Glutamatergic neuron (in vitro differentiated cells): ENCODE measurements around the gene LMO7. TPM values are rescaled to one million over a fixed set of nuclear protein-coding genes. Genes with fewer than 3 reads are reported as not detected.

Experiments
- DNase-seq: peaks from one replicate; pipeline ENCODE4 v3.0.0; 2022
- H3K27ac Mint-ChIP-seq: one replicate; pipeline ENCODE4 v1.8.0; 2020; ENCODE audit warnings: mild to moderate bottlenecking, mixed read lengths, inconsistent platforms; ENCODE audit not compliant: unreplicated experiment
- H3K27me3 Mint-ChIP-seq: one replicate; pipeline ENCODE4 v1.8.0; 2020; ENCODE audit warnings: mild to moderate bottlenecking, moderate library complexity, mixed read lengths, inconsistent platforms; ENCODE audit not compliant: unreplicated experiment
- H3K36me3 Mint-ChIP-seq: one replicate; pipeline ENCODE4 v1.8.0; 2020; ENCODE audit warnings: mild to moderate bottlenecking, mixed read lengths, inconsistent platforms; ENCODE audit not compliant: unreplicated experiment
- H3K4me1 Mint-ChIP-seq: one replicate; pipeline ENCODE4 v1.8.0; 2020; ENCODE audit warnings: mild to moderate bottlenecking, low read depth, mixed read lengths, inconsistent platforms; ENCODE audit not compliant: unreplicated experiment
- H3K4me3 Mint-ChIP-seq: one replicate; pipeline ENCODE4 v1.8.0; 2020; ENCODE audit warnings: mild to moderate bottlenecking, mixed read lengths, inconsistent platforms; ENCODE audit not compliant: unreplicated experiment
- H3K9me3 Mint-ChIP-seq: one replicate; pipeline ENCODE4 v1.8.0; 2020; ENCODE audit warnings: mild to moderate bottlenecking, moderate library complexity, mixed read lengths, inconsistent platforms; ENCODE audit not compliant: unreplicated experiment
- CTCF ChIP-seq: fragments of 200-600 bp; sonication (generic); IDR thresholded peaks from one replicate; pipeline ENCODE4 v1.5.0; 2021; ENCODE audit not compliant: partially characterized antibody, unreplicated experiment
- total RNA-seq: library from RNA; stranded (reverse); fragmentation: NEBNext Ultra II Directional; extraction: Animal tissue kit (Norgen Biotek cat#: 25700); gene quantifications from one replicate; pipeline ENCODE4 v1.2.1, GENCODE V29; 2021; ENCODE audit not compliant: unreplicated experiment

Gene LMO7
- total RNA-seq, 1 donor from 2014 or later, result 5.0 TPM

DNA sequence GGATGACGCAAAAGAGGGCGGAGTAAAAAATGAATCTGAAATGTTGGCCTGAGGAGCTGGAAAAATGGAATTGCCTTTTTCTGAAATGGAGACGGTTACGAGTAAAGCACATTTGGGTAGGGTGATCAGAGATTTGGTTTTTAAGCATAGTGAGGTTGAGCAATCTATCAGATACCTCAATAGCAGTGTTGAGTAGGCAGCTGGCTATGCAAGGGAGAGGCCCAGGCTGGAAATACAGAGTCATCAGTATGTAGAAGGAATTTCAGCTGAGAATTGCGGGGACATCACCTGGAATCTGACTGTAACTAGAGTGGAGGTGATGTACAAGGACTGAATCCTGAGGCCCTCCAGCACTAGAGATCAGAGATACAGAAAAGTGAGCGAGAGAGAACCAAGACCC is 224.8 kb downstream of the LMO7 start:
- no peak overlapping the region for H3K4me3 Mint-ChIP-seq
- no peaks in the 10 kb centered on the region for H3K36me3 Mint-ChIP-seq
- H3K27ac Mint-ChIP-seq, result no peak overlapping the region
- H3K27me3 Mint-ChIP-seq, result no peaks in the 10 kb centered on the region
- H3K9me3 Mint-ChIP-seq, result peaks cover 2% of the 10 kb centered on the region
- H3K4me1 Mint-ChIP-seq, result no peaks in the 10 kb centered on the region
- TF ChIP-seq CTCF, result no peak
- DNase-seq, result no peak

- Mint-ChIP-seq H3K4me3 (no peak overlapping the region), H3K27me3 (no peaks in the 10 kb centered on the region), H3K27ac (no peak overlapping the region), H3K4me1 (no peaks in the 10 kb centered on the region), H3K36me3 (no peaks in the 10 kb centered on the region), H3K9me3 (peaks cover 2% of the 10 kb centered on the region)
- no peak for DNase-seq
- no peak for TF ChIP-seq CTCF
Measured at GRCh38 chr13:75861786-75862185, 225.7 kb downstream of the LMO7 start.

GRCh38 chr13:75864718-75865117 is 228.6 kb downstream of the LMO7 start:
- no peaks in the 10 kb centered on the region for H3K4me1 Mint-ChIP-seq
- no peaks in the 10 kb centered on the region for H3K36me3 Mint-ChIP-seq
- no peak overlapping the region for H3K4me3 Mint-ChIP-seq
- no peak for DNase-seq
- no peak for TF ChIP-seq CTCF
- peaks cover 2% of the 10 kb centered on the region for H3K9me3 Mint-ChIP-seq
- H3K27me3 Mint-ChIP-seq, result no peaks in the 10 kb centered on the region
- no peak overlapping the region for H3K27ac Mint-ChIP-seq

GRCh38 chr13:75867379-75868117 is 231.4 kb downstream of the LMO7 start:
- no peaks in the 10 kb centered on the region for H3K9me3 Mint-ChIP-seq
- no peaks in the 10 kb centered on the region for H3K36me3 Mint-ChIP-seq
- TF ChIP-seq CTCF, result no peak

DNA sequence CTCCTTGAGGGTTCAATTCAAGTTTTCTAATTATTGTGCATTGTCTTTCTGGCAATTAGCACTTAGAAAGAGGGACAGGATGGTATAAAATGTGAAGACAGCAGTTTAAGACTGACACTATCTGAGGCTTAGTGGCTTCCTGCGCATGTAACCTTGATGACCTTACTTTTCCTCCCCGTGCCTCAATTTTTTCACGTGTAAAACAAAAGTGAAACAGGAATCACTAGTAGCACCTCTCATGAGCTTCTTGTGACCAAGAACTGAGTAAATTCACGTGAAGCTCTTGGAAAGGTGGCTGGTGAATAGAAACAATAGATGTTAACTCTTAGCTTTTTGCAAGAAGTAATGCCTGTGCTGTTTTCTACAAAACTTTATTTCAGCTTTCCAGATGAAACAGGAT is 233.9 kb downstream of the LMO7 start:
- TF ChIP-seq CTCF, result no peak
- no peaks in the 10 kb centered on the region for H3K4me1 Mint-ChIP-seq
- no peak overlapping the region for H3K27ac Mint-ChIP-seq
- H3K36me3 Mint-ChIP-seq, result no peaks in the 10 kb centered on the region
- no peak for DNase-seq
- no peaks in the 10 kb centered on the region for H3K9me3 Mint-ChIP-seq
- no peaks in the 10 kb centered on the region for H3K27me3 Mint-ChIP-seq
- no peak overlapping the region for H3K4me3 Mint-ChIP-seq

More at GRCh38 chr13:75867379-75868117, 231.4 kb downstream of the LMO7 start:
- DNase-seq, result no peak
- no peaks in the 10 kb centered on the region for H3K4me1 Mint-ChIP-seq
- no peak overlapping the region for H3K4me3 Mint-ChIP-seq
- H3K27ac Mint-ChIP-seq, result no peak overlapping the region
- H3K27me3 Mint-ChIP-seq, result no peaks in the 10 kb centered on the region
